ENCODE data around the gene INPP4B.

Gene INPP4B

GRCh38 chr4:142579443-142579842, 266.7 kb downstream of the INPP4B start:
- DNase-seq (ENCODE audit: low read depth), result no peak

- DNase-seq (ENCODE audit: low read depth), result no peak
Measured at GRCh38 chr4:142574306-142574705, 271.8 kb downstream of the INPP4B start.

- no peak for DNase-seq (ENCODE audit: low read depth)
Measured at GRCh38 chr4:142572071-142572470, 274.0 kb downstream of the INPP4B start.

- DNase-seq (ENCODE audit: low read depth), result no peak
Measured at GRCh38 chr4:142567620-142568451, 278.3 kb downstream of the INPP4B start.

- no peak for DNase-seq (ENCODE audit: low read depth)
Measured at GRCh38 chr4:142567199-142567598, 278.9 kb downstream of the INPP4B start.

GRCh38 chr4:142566777-142567176, 279.3 kb downstream of the INPP4B start:
- no peak for DNase-seq (ENCODE audit: low read depth)

- DNase-seq (ENCODE audit: low read depth), result no peak
Measured at GRCh38 chr4:142566243-142566642, 279.9 kb downstream of the INPP4B start.

- no peak for DNase-seq (ENCODE audit: low read depth)
Measured at GRCh38 chr4:142565771-142566170, 280.3 kb downstream of the INPP4B start.

- no peak for DNase-seq (ENCODE audit: low read depth)
Measured at GRCh38 chr4:142563682-142564291, 282.3 kb downstream of the INPP4B start.

- no peak for DNase-seq (ENCODE audit: low read depth)
Measured at GRCh38 chr4:142559986-142560385, 286.1 kb downstream of the INPP4B start.

- DNase-seq (ENCODE audit: low read depth), result no peak
Measured at GRCh38 chr4:142558851-142559250, 287.2 kb downstream of the INPP4B start.

- no peak for DNase-seq (ENCODE audit: low read depth)
Measured at GRCh38 chr4:142557239-142557801, 288.8 kb downstream of the INPP4B start.

GRCh38 chr4:142556570-142557238, 289.4 kb downstream of the INPP4B start:
- no peak for DNase-seq (ENCODE audit: low read depth)

GRCh38 chr4:142556048-142556447, 290.1 kb downstream of the INPP4B start:
- no peak for DNase-seq (ENCODE audit: low read depth)

GRCh38 chr4:142554412-142554811, 291.7 kb downstream of the INPP4B start:
- DNase-seq (ENCODE audit: low read depth), result no peak

GRCh38 chr4:142551517-142552305, 294.4 kb downstream of the INPP4B start:
- DNase-seq (ENCODE audit: low read depth), result no peak

GRCh38 chr4:142550965-142551364, 295.1 kb downstream of the INPP4B start:
- no peak for DNase-seq (ENCODE audit: low read depth)

- DNase-seq (ENCODE audit: low read depth), result peak; percentile 66
Measured at GRCh38 chr4:142549726-142550463, 296.2 kb downstream of the INPP4B start.

GRCh38 chr4:142549248-142549647, 296.9 kb downstream of the INPP4B start:
- no peak for DNase-seq (ENCODE audit: low read depth)

- DNase-seq (ENCODE audit: low read depth), result no peak
Measured at GRCh38 chr4:142548491-142548890, 297.6 kb downstream of the INPP4B start.

GRCh38 chr4:142547974-142548373, 298.1 kb downstream of the INPP4B start:
- no peak for DNase-seq (ENCODE audit: low read depth)

Data from HS-5 (cell line).